Stimulated activated CD4-positive, alpha-beta T cell treated with anti-CD3 and anti-CD28 coated beads, Interleukin-15, amount 100 ng/mL, for 1 hour (primary cell): ENCODE data around the gene NAA38.

Experiments used
- DNase-seq, 2 donors: peaks; one replicate each; pipeline ENCODE4 v3.0.0-alpha.2; 2020; ENCODE audit warnings: low read depth in 1 of 2, low spot score in 1 of 2

The NAA38 gene, protein sequence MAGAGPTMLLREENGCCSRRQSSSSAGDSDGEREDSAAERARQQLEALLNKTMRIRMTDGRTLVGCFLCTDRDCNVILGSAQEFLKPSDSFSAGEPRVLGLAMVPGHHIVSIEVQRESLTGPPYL

DNA sequence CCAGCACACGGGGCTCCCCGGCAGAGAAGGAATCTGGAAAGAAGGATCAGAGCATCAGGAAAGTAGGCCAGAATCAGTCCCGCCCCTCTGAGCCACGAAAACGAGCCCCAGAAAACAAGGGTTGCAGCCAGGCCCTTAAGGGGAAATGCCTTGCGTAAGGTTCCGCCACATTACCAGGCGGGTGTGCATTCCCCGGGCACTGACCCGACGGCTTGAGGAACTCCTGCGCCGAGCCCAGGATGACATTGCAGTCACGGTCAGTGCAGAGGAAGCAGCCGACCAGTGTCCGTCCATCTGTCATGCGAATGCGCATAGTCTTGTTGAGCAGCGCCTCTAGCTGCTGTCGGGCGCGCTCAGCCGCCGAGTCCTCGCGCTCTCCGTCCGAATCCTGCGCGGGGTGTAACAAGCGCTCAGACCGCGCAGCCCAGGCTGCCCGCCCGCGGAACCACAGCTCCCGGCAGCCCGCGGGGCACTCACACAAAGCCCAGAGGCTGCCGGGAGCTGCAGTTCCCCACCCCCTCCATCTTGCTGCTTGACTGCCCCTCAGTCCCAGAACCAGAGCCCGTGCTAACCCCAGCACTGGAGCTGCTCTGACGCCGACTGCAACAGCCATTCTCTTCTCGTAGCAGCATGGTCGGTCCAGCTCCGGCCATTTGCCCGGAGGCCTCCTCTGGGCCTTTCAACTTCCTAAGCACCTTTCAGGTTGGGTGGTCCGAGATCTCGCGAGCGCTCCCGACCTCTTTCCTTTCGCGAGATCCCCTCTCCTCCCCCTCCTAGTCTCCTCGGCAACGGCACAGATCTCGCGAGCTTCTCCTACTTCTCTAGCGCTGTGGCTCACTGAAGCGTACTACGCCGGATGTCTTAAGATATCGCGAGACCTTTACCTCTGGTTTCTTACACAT lies at the start of gene NAA38:
TSS of gene NAA38 (minus strand) at position 749 of the 902 bp plus-strand sequence. CDS start at position 653, 96 bp downstream.
- peak; percentile 81 to 87 for DNase-seq

DNA sequence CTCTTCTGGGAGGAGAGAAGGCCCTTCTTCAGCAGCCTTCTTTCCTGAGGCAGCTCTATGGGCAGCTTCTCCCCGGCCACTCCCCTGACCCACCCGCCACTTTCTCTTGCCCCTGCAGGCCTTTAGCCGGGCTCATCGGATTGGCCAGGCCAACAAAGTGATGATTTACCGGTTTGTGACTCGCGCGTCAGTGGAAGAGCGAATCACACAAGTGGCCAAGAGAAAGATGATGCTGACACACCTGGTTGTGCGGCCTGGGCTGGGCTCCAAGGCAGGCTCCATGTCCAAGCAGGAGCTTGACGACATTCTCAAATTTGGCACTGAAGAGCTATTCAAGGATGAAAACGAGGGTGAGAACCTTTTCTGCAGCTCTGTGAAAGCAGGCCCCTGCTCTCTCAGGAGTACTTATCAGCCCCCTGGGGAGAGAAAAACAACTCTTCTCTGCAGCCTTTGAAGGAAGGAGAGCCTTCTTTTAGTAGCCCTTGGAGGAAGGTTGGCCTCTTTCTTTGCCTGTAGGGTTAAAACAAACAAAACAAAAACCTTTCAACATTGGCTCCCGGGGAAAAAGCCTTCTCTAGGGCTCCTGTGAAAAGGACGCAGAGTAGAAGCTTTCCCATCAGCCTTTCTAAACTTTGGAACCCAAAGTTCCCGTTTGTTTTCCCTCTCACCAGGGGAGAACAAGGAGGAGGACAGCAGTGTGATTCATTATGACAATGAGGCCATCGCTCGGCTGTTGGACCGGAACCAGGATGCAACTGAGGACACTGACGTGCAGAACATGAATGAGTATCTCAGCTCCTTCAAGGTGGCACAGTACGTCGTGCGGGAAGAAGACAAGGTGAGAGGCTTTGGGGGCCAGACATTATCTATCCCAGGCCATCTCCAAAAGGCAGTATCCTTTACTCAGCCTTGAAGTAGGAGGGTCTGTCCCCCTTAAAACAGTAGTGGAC lies 46.1 kb upstream of the NAA38 start:
- no peak for DNase-seq

DNA sequence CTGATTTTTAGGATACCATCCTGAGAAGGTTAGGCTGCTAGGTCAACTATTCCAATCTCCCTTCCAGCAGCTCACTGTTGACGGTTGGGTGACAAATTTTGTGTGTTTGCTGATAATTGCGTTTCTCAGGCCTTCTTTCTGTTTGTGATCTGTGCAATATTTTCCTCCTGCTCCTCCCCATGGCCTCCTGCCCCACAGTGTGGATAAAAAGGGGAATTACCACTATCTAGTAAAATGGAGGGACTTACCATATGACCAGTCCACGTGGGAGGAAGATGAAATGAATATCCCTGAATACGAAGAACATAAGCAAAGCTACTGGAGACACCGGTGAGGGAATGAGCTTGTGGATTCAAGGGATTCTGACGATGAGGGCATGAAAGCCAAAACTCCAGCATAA lies 40.4 kb upstream of the NAA38 start:
- no peak for DNase-seq

DNA sequence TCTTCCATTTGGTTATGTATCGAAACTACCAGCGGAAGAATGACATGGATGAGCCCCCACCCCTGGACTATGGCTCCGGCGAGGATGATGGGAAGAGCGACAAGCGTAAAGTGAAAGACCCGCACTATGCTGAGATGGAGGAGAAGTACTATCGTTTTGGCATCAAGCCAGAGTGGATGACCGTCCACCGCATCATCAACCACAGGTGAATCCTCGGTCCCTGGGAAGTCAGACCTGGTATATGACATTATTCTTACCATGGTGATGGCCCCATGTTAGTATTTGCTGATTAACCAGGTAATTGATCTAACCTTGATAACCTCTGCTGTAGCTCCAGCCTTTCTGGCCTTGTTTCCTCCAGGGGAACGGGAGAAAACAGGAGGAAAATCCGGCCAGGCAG lies 39.7 kb upstream of the NAA38 start:
- DNase-seq: no peak

DNA sequence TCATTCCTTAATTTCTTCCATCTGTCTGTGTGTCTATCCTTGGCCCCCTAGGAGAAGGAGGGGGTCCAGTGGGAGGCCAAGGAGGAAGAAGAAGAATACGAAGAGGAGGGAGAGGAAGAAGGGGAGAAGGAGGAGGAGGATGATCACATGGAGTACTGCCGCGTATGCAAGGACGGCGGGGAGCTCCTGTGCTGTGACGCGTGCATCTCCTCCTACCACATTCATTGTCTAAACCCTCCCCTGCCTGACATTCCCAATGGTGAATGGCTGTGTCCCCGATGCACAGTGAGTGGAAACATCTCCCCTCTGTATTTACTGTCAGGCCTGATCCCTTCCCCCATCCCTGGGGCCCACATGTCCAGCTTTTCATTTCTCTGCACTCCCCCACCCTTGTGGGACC lies 37.5 kb upstream of the NAA38 start:
- DNase-seq: no peak

DNA sequence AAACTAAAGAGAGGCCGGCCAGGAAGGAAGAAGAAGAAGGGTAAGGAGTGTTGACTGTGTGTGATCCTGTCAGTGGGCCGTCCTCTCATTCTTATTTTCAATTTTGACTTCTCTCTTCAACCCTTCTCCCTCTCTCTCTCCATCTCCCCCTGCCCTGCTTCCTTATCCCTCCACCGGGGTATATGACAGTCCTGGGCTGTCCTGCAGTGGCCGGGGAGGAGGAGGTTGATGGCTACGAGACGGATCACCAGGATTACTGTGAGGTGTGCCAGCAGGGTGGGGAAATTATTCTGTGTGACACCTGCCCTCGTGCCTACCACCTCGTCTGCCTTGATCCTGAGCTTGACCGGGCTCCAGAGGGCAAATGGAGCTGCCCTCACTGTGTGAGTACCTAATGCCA lies 36.9 kb upstream of the NAA38 start:
- DNase-seq: no peak

DNA sequence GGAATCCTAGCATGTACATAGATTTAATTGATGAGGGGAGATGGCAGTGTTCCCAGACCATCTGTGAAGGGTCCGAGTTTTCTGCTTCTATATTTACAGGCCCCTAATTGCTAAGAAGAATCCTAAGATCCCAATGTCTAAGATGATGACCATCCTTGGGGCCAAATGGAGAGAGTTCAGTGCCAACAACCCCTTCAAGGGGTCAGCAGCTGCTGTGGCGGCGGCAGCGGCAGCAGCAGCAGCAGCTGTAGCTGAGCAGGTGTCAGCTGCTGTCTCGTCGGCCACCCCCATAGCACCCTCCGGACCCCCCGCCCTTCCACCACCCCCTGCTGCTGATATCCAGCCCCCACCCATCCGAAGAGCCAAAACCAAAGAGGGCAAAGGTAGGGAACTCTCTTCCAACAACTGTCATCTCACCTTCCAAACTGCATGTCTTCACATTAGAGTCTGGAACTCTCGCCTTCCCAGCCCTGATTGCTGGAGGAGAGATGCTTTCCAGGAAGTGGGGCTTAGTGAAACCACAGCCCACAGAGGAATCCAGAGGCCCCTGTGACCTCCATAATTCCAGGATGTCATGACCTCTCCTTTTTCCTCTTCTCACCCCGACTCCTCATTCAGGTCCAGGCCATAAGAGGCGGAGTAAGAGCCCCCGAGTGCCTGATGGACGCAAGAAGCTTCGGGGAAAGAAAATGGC lies 36.0 kb upstream of the NAA38 start:
- no peak for DNase-seq

DNA sequence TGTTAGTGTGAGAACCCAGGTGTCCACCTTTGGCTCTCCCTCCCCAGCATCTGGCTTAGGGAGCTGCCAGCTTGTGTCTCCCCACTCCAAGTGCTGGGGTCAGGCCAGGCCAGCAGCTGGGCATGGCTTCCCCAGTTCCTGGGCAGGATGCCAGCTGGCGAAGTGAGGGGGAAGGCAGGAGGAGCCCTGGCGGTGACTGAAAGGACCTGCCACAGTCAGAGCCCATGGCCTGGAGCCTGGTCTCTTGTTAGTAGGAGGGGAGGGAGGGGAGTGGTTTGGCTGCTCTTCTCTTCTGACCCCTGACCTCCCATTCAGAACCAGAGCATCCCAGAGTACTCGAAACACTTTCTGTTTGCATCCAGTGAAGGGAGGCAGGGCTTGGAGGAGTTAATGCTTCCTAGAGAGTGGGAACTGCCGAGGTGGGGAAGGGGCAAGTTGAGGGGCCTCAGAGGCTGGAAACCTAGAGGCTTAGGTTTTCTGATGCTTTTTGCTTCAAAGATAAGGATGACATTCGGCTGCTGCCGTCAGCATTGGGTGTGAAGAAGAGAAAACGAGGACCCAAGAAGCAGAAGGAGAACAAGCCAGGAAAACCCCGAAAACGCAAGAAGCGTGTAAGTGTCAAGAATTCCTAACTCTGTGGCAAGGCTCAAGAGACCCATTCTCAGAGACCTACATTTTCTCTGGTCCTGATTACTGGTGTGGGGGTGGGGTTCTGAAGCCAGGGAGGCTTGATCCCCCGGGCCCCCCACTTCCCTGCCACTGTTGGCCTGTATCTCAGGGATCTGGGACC lies 32.0 kb upstream of the NAA38 start:
- DNase-seq: no peak

DNA sequence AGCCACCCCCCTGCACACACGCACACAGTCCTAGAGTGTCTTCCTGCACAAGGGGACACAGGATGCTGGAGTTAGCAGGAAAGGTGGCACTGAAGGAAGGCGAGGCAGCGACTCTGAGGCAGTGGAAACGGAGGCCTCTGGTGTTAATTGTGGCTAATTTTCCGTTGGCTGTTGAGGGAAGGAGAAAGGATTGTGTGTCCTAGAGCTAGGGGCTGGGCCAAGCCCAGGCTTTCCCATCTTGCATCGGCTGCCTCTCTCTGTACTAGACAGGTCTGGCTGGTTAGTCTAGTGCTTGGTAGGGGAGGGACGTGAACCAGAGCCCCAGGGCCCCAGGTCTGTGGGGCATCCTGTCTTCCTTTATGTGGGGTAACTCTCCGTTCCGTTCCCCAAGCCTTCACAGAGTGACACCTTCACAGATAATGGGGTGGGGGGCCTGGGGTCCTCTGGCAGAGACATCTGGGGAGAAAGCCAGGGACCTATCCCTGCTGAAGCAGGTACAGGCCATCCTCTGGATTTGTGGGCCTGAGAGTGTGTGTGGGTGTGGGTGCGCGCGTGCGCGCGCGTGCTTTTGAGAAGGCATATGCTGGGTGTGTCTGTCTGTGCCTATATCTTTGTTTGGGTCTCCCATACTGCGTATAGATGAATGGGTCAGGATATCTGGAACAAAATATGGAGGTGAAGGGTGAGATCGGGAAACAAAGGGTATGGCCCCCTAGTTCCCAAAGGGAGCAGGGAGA lies 31.0 kb upstream of the NAA38 start, which contains the start of gene CHD3:
TSS of gene CHD3 (plus strand) at position 606 of the 737 bp plus-strand sequence. CDS start 212 bp downstream, outside the sequence.
- DNase-seq: peak; percentile 21 to 50

DNA sequence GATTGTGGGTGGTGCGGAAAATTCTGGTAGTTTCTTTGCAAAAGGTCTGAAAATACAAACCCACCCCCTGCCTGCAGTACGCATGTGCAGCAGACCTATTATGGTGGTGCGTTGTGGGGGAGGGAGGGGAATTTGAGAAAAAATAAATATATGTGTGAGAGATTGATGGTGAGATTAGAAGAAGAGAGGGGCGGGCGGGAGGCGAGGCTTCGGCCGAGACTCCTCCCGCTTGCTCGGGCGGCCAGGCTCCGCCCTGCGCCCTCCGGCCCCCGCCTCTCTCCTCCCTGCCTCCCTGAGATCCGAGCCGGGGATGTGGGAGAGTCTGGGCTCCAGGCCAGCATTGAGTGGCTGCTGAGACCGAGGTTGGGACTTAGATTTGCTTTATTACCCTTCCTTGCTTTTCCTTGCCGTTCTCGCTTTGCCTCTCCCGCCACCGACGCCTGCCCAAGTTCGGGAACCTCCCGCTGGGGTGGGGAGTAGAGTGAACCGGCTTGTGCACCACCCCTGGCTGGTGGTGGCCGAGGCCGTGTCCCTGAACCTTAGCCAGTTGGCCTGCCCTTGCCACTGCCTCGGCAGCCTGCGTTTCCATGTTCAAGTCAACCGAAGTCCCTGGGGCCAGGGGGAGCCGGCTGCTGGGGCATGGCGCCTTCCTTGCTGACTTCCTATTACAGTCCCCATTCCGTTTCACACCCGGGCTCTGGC lies 30.3 kb upstream of the NAA38 start:
- peak; percentile 76 to 77 for DNase-seq

DNA sequence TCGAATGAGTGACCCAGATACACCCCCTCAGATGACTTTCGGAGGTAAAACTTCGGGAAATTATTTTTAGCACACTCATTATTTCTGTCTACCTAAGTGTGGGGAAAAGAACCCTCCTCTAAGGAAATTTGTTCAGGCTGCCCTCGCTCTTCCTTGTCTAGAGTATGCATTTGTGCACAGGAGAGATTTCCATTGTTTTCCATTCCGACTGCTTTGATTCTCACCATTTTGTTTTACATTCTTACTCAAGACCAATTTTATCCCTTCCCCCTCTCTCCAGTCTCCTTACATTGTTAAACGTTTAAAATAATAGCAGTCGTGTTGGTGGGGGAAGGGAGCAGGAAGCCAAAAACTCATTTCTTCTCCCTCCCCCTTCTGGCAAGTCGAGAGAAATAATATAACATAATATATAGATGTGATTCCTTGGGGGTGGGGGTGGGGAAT lies 29.7 kb upstream of the NAA38 start:
- DNase-seq: no peak

DNA sequence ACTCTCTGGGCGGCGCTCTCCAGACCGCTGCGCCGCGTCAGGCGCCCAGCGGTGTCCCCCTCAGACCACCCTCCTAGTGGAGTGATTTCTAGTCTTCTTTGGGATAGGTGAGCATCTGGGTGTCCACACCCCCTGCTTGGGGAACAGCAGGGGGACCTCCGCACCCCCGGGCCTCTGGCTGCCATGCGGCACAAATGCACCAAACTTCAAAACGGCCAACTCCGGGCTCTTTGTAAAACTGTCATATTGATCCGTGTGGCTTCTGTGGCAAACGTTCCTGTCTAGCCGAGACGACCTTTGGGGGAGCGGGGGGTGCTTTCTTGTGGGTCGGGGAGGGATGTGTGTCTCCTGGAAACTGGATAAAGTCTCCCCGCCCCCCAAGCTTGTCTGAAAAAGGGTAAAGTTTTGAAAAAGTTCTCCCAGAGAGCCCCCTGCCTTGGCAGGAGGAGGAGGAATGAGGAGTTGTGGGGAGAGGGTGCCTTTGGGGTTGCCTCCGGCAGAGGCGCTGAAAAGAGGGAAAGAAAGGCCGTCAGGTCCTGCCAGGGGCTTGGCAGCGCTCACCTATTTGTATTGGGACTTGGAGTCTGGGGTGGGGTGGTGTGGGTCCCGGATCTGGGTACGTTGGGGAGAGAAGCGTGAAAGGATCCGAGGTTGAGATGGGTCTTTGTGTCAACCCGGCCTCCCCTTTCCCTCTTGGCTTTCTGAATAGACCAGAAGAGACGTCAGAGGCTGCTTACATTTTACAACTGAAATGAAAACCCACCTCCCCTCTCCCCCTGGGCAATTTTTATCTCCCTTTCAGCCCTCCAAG lies 29.1 kb upstream of the NAA38 start:
- peak; percentile 16 to 32 for DNase-seq

DNA sequence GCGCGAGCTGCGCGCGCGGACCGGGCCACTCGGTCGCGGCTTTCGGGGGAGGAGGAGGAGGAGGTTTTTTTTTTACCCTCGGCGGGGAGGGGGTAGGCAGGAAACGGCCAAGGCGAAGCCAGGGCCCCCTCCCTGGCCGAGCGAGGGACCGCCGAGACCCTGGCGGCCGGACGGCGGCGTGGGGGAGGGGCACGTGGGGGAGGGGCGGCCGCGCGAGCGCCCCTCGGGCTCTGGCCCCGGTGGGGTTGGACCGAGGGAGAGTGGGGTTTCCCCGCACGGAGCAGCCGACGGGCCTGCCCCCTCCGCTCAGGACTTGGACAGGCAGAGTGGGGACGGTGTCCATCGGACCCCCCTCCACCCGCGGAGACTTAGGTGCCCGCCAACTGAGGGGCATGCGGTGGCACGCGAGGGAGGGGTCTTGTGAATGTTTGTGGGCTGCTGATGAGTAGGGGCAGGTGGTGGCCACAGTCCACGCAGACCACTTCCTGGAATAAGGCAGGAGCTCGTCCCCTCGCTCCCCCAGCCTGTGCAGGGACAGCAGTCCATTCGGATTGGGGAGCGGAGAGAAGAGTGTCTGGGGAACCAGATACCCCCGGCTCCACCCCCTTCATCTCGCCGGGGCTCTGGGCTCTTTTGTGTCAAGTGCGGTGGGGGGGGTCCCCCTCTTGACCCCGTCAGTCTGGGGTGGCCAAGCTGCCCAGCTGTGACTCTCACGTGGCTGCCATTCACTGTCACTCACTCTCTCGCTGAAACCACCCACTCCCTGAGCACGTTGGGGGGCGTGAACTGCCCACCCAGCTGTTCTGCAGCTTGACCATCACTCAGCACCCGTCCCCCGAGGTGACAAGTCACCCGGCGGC lies 28.2 kb upstream of the NAA38 start:
- DNase-seq: peak; percentile 16 to 31

DNA sequence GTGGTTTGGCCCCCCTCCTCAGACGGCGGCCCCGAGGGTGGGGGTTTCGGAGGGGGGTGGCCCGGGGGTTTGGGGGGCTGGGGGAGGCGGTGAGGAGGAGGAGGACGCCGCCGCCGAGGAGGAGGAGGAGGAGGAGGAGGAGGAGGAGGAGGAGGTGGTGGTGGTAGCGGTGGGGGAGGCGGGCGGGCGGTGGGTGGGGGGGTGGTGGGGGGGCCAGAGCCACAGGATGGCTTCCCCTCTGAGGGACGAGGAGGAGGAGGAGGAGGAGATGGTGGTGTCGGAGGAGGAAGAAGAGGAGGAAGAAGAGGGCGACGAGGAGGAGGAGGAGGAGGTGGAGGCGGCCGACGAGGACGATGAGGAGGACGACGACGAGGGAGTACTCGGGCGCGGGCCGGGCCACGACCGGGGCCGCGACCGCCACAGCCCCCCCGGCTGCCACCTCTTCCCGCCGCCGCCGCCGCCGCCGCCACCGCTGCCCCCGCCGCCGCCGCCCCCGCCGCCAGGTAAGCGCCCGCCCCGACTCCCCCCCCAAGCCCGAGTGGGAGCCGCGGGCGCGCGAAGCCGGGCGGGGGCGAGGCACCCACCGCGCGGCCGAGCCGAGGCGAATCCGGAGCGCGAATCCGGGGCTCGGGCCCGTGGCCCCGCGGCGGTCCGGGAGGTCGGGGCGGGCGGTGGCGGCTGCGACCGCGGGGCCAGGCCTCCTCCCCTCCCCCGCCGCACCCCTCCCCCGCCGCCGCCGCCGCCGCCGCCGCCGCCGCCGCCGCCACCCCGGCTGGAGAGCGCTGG lies 27.4 kb upstream of the NAA38 start:
- peak in 1 of 2 donors; percentile 23 for DNase-seq

DNA sequence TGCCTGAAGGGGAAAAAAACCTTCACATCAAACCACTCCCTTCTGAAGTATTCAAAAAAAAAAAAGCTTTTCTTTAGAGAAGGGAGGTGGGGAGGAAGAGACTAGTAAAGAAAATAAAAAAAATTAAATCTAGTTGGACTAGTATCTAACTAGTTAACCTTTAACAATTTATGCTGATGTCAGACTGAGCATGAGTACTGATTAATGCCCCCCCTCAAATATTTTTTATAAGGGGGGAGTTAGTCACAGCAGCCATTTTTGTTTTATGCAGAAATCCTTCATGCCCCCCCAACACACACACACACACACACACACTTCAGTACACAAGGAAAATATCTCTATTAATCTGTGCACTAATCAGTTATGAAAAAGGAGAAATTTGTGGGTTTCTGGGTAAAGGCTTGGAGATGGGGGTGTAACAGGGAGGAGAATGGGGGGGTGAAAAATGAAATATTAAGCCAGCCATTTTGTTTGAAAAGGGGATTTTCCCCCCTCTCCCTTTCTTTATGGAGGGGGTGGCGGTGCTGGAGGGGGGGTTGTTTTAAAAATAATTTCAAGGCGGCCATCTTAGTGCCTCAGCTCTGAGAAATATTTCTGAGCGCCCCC lies 26.5 kb upstream of the NAA38 start:
- DNase-seq: no peak

DNA sequence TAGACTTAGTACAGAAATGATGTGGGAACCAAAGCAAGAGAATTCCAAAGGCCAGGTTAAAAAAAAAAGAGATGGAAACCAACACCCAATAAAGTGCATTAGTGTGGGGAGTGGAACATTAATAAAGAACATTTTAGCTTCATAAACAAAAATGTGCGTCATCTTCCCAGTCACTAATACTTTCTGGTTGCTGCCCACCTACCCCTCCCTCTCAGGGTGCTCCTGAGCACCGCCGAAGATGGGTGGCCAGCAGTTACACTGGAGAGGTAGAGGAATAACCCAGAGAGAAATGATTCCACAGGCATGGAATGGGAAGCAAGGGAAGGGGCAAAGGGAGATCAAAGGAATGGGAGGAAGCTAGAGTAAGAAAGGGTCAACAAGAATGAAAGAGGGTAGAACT lies 25.3 kb upstream of the NAA38 start:
- no peak for DNase-seq
